Activated effector memory CD4-positive, alpha-beta T cell treated with anti-CD3 and anti-CD28 coated beads, Interleukin-2, amount 50 U/mL, for 16 hours (primary cell): ENCODE results near the gene BATF3.
"Not testable (repeated sequence)": the region's sequence is repeated elsewhere in the genome, so short reads cannot be mapped to it uniquely, and the experiment has no call there.

ENCODE experiments used
- DNase-seq: peaks from one replicate; pipeline ENCODE4 v3.0.0-alpha.2; 2020

Gene BATF3

GRCh38 chr1:212683357-212683722 lies 16.3 kb downstream of the BATF3 start:
- DNase-seq, result peak; percentile 76

GRCh38 chr1:212680680-212681389 lies 18.8 kb downstream of the BATF3 start:
- DNase-seq, result no peak

GRCh38 chr1:212678456-212679410 lies 20.9 kb downstream of the BATF3 start:
- no peak for DNase-seq

- DNase-seq, result no peak
Observed at GRCh38 chr1:212677573-212677972, 22.1 kb downstream of the BATF3 start.

GRCh38 chr1:212677136-212677535 lies 22.5 kb downstream of the BATF3 start:
- DNase-seq, result no peak

- DNase-seq, result no peak
Observed at GRCh38 chr1:212675675-212676074, 24.0 kb downstream of the BATF3 start.

- no peak for DNase-seq
Observed at GRCh38 chr1:212674872-212675271, 24.8 kb downstream of the BATF3 start.

GRCh38 chr1:212671342-212672031 lies 28.2 kb downstream of the BATF3 start:
- DNase-seq, result no peak

GRCh38 chr1:212670882-212671281 lies 28.8 kb downstream of the BATF3 start:
- no peak for DNase-seq

- no peak for DNase-seq
Observed at GRCh38 chr1:212670301-212670700, 29.3 kb downstream of the BATF3 start.

GRCh38 chr1:212669600-212669999 lies 30.0 kb downstream of the BATF3 start:
- DNase-seq, result no peak

- no peak for DNase-seq
Observed at GRCh38 chr1:212669102-212669501, 30.5 kb downstream of the BATF3 start.

GRCh38 chr1:212668477-212668876 lies 31.2 kb downstream of the BATF3 start:
- no peak for DNase-seq

- DNase-seq, result no peak
Observed at GRCh38 chr1:212667223-212668139, 32.2 kb downstream of the BATF3 start.

- DNase-seq, result no peak
Observed at GRCh38 chr1:212666116-212666775, 33.4 kb downstream of the BATF3 start.

- DNase-seq, result peak; percentile 92
Observed at GRCh38 chr1:212665241-212666115, 34.2 kb downstream of the BATF3 start.

- no peak for DNase-seq
Observed at GRCh38 chr1:212664409-212665199, 35.0 kb downstream of the BATF3 start.

- DNase-seq, result not testable (repeated sequence)
Observed at GRCh38 chr1:212658250-212658649, 41.4 kb downstream of the BATF3 start.

GRCh38 chr1:212656730-212657129 lies 42.9 kb downstream of the BATF3 start:
- no peak for DNase-seq
